HG03571 (cell line): ENCODE results near the gene WDR7.

ENCODE experiments used
- ATAC-seq: cut with Tn5 transposase; IDR thresholded peaks from one replicate; pipeline ENCODE4 v1.9.1; 2021; ENCODE audit not compliant: unreplicated experiment

WDR7 gene

GRCh38 chr18:56873441-56874140 lies 222.4 kb downstream of the WDR7 start:
- ATAC-seq, result no peak

DNA sequence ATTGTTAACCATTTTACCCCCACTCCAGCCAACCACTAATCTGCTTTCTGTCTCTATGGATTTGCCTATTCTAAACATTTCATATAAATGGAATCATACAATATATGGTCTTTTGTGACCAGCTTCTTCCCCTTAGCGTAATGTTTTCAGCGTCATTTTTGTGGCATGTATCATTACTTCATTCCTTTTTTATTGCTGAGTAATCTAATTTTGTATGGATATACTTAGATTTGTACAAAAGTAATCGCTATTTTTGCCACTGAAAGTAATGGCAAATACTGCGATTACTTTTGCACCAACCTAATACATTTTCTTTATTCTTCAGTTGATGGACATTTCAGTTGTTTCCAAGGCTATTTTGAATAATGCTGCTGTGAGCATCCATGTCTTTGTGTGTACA lies 227.6 kb downstream of the WDR7 start:
- ATAC-seq, result no peak

GRCh38 chr18:56884511-56884910 lies 233.4 kb downstream of the WDR7 start:
- ATAC-seq, result no peak

DNA sequence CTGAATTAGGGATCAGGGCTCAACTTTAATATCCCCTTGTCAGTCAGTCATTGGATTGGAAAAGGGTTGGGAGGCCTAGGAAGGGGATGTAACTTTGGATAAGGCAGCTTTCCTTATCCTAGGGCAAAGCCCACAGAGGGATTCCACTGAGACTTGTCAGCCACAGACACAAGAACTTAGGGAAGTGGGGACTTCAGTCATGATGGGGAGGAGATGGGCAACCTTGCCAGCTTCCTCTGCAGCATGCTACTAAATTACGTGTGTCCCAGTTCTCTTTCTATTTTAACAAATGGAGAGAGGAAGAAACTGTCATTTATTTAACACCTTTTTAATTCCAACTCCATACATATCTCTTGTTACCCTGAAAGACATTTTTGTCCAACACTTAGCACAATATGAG lies 237.8 kb downstream of the WDR7 start:
- ATAC-seq, result no peak

DNA sequence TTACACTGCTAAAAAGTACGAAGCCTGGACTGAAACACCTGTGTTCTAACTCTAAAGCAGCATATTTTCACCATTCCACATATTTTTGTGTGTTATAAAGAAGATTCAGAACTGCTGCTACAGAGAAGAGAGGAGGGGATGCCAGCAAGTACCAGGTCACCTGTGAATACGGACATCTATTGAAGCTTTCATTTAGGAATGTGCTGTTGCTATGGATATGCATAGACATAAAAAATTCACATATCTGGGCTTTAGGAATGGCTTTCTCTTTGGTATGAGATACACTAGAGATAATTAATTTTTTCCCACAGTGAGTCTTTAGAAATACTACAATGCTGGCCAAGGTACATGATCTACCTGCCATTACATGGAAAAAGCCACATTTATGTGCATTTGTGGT lies 238.5 kb downstream of the WDR7 start:
- ATAC-seq, result no peak

- ATAC-seq, result no peak
Observed at GRCh38 chr18:56890632-56891031, 239.5 kb downstream of the WDR7 start.

DNA sequence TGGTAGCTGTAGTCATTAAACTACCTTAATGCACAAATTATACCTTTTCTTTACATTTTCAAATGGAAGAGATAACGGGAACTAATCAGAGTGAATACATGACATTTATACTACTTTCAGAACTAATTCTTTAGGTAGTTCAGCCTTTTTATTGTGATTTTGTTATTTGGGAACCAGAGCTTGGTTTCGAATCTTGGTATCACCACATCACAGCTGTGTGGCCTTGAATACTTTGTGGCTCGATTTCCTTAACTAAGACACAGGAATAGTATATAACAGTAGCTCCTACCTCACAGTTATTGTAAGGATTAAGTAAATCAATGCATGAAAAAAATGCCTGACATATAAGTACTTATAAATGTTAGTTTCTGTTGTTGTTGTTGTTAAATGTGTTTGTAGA lies 240.0 kb downstream of the WDR7 start:
- no peak for ATAC-seq

- ATAC-seq, result no peak
Observed at GRCh38 chr18:56891870-56892269, 240.7 kb downstream of the WDR7 start.

- no peak for ATAC-seq
Observed at GRCh38 chr18:56897122-56897521, 246.0 kb downstream of the WDR7 start.

- no peak for ATAC-seq
Observed at GRCh38 chr18:56899660-56900059, 248.5 kb downstream of the WDR7 start.

DNA sequence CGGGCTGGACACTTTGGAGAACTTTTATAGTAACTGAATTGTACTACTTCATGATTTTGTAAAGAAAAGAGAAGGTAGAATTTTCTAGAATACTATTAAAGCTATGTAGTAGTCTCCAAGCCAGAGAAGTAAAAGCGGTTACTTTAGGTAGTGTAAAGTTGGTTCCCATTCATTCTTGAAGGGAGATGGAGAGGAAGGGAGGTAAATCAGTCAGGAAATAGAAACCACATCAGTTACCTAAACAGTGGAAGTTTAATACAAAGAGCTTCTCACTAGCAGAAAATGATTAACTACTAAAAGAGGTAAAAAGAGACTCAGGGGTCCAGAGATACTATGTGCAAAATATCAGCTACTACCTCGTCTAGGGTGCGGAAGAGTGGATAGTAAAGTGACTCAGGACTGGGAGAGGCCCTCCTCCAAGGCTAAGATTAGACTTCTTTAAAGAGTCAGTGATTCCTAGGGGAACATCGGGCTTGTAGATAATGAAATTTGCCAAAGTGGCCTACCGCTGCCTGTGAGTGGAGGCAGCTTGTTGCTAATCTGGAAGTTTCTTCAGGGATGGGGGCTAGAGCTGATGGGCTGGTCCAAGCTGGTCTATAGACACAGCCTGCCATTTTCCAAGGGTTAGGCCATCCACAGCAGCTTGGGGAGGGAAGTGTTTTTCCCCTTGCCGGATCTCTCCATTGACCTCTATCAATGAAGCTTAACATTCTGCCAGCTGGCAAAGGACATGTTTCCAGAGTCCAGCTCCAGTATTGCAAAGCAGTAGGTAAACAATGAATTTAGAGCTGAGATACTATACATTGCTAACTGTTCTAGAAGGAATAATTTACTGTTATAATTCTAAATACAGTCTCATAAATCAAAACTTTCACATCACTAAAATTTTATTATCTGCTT lies 249.3 kb downstream of the WDR7 start:
- ATAC-seq, result no peak

- ATAC-seq, result no peak
Observed at GRCh38 chr18:56901919-56902318, 250.8 kb downstream of the WDR7 start.

- no peak for ATAC-seq
Observed at GRCh38 chr18:56902653-56903052, 251.5 kb downstream of the WDR7 start.

GRCh38 chr18:56903686-56904085 lies 252.5 kb downstream of the WDR7 start:
- no peak for ATAC-seq

DNA sequence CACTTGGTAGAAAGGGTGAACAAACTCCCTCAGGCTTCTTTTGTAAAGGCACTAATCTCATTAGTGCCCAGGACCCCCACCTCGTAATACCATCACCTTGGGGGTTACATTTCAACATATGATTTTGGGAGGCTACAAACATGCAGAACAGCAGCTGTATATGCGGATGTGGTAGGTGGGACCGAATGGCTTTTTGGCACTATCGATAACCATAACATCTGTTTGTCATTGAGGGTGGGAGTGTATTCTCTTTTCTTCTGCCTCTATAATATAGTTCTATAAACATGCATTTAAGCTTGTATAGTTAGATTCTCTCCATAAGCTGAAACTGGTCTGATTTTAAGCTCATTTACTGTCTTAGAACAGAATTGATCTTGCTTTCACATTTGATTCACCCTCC lies 256.6 kb downstream of the WDR7 start:
- no peak for ATAC-seq

- no peak for ATAC-seq
Observed at GRCh38 chr18:56910237-56910636, 259.1 kb downstream of the WDR7 start.

GRCh38 chr18:56910967-56911366 lies 259.8 kb downstream of the WDR7 start:
- no peak for ATAC-seq

DNA sequence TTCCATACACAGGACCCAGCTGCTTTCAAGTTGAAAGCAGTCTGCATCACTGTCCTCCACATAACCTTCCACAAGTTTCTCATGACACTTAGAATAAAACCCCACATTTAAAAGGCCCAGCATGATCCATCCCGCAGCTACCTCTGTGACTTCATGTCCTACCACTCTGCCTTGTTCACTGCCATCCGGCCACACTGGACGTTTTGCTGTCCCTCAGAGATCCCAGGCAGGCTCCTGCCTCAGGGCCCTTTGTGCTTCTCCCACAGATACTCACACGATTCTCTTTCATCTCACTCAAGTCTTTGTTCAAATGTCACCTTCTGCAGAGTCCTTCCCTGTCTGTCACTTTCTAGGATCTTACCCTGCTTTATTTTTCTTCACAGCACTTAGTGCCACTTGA lies 262.8 kb downstream of the WDR7 start:
- no peak for ATAC-seq

- no peak for ATAC-seq
Observed at GRCh38 chr18:56919190-56919589, 268.0 kb downstream of the WDR7 start.

- ATAC-seq, result no peak
Observed at GRCh38 chr18:56921896-56922480, 270.8 kb downstream of the WDR7 start.

- ATAC-seq, result no peak
Observed at GRCh38 chr18:56926734-56927133, 275.6 kb downstream of the WDR7 start.

GRCh38 chr18:56927786-56928185 lies 276.6 kb downstream of the WDR7 start:
- ATAC-seq, result no peak
